Breast epithelium (tissue), 3 donors: Measurements from ENCODE around the gene ZNRF2.

Experiments used
- CTCF ChIP-seq, 3 donors: fragments of 450-650 bp; IDR thresholded peaks; one replicate each; pipeline ENCODE4 v1.5.1; 2016 to 2017; ENCODE audit warnings: antibody characterized with exemption in 3 of 3, mild to moderate bottlenecking in 3 of 3, moderate library complexity in 3 of 3
- POLR2A ChIP-seq: fragments of 450-650 bp; IDR thresholded peaks from one replicate; pipeline ENCODE4 v1.6.1; 2016; ENCODE audit warnings: antibody characterized with exemption, mild to moderate bottlenecking, moderate library complexity
- POLR2AphosphoS5 ChIP-seq, 3 donors: sonication (generic); formaldehyde crosslinking; IDR thresholded peaks; one replicate each; pipeline ENCODE4 v1.6.1; 2017; ENCODE audit warnings: antibody characterized with exemption in 3 of 3

- TF ChIP-seq CTCF (IDR thresholded peaks at IDR 0.05) (no peak), POLR2A (no peak), POLR2AphosphoS5 (IDR thresholded peaks at IDR 0.05) (no peak)
These were observed 15.8 kb upstream of the ZNRF2 start for GRCh38 chr7:30268586-30268985.
